Astrocyte (in vitro differentiated cells and primary cell): Measurements from ENCODE around the gene CDH8. TPM values are rescaled to one million over a fixed set of nuclear protein-coding genes. Genes with fewer than 3 reads are reported as not detected.

Experiments used
- DNase-seq: peaks from one replicate; pipeline ENCODE4 v3.0.0-alpha.2; 2010; ENCODE audit warnings: low read depth
- FAIRE-seq: peaks from 2 replicates; lab custom pipeline; 2011; peaks lifted over from hg19 to GRCh38; lab: Jason Lieb, UNC
- H2AFZ ChIP-seq: 2 replicates; pipeline ENCODE4 v1.6.0; 2012; ENCODE audit warnings: low read depth, low read length, inconsistent platforms
- H3K27ac ChIP-seq: 2 replicates; pipeline ENCODE4 v1.5.1; 2011; ENCODE audit warnings: low read depth, low read length, inconsistent platforms
- H3K27me3 ChIP-seq: 2 replicates; pipeline ENCODE4 v1.6.0; 2011; ENCODE audit warnings: low read length, inconsistent platforms; ENCODE audit not compliant: insufficient read depth
- H3K36me3 ChIP-seq: 2 replicates; pipeline ENCODE4 v1.5.1; 2011; ENCODE audit warnings: low read length, inconsistent platforms; ENCODE audit not compliant: insufficient read depth
- H3K4me1 ChIP-seq: 2 replicates; pipeline ENCODE4 v1.5.1; 2011; ENCODE audit warnings: low read length, inconsistent platforms; ENCODE audit not compliant: insufficient read depth
- H3K4me2 ChIP-seq: 2 replicates; pipeline ENCODE4 v1.6.0; 2012; ENCODE audit warnings: low read length, inconsistent platforms
- H3K4me3 ChIP-seq: 2 replicates; pipeline ENCODE4 v1.5.1; 2011; ENCODE audit warnings: low read depth, mild to moderate bottlenecking, low read length, inconsistent platforms; ENCODE audit not compliant: insufficient read depth
- H3K79me2 ChIP-seq: 2 replicates; pipeline ENCODE4 v1.6.0; 2012; ENCODE audit warnings: mild to moderate bottlenecking, low read length, inconsistent platforms; ENCODE audit not compliant: insufficient read depth
- H3K9ac ChIP-seq: 2 replicates; pipeline ENCODE4 v1.6.0; 2012; ENCODE audit warnings: mild to moderate bottlenecking, low read length, inconsistent platforms
- H3K9me3 ChIP-seq: 2 replicates; pipeline ENCODE4 v1.5.1; 2012; ENCODE audit warnings: low read depth, mild to moderate bottlenecking, low read length, inconsistent platforms; ENCODE audit not compliant: insufficient read depth
- H4K20me1 ChIP-seq: 2 replicates; pipeline ENCODE4 v1.6.0; 2012; ENCODE audit warnings: low read length, inconsistent platforms; ENCODE audit not compliant: insufficient read depth
- H3K27ac Mint-ChIP-seq: one replicate; pipeline ENCODE4 v1.8.0; 2021; ENCODE audit warnings: mild to moderate bottlenecking, mixed read lengths; ENCODE audit not compliant: unreplicated experiment
- H3K27me3 Mint-ChIP-seq: one replicate; pipeline ENCODE4 v1.8.0; 2021; ENCODE audit warnings: low read depth, mixed read lengths; ENCODE audit not compliant: unreplicated experiment
- H3K36me3 Mint-ChIP-seq: one replicate; pipeline ENCODE4 v1.8.0; 2021; ENCODE audit warnings: low read depth, mixed read lengths; ENCODE audit not compliant: unreplicated experiment
- H3K4me1 Mint-ChIP-seq: one replicate; pipeline ENCODE4 v1.8.0; 2021; ENCODE audit warnings: low read depth, mixed read lengths; ENCODE audit not compliant: unreplicated experiment
- H3K4me3 Mint-ChIP-seq: one replicate; pipeline ENCODE4 v1.8.0; 2021; ENCODE audit warnings: mild to moderate bottlenecking, moderate library complexity, mixed read lengths; ENCODE audit not compliant: unreplicated experiment
- H3K9me3 Mint-ChIP-seq: one replicate; pipeline ENCODE4 v1.8.0; 2021; ENCODE audit warnings: mild to moderate bottlenecking, mixed read lengths; ENCODE audit not compliant: unreplicated experiment
- CTCF ChIP-seq: IDR thresholded peaks from 2 replicates; pipeline ENCODE4 v1.5.1; 2011; ENCODE audit warnings: low read depth, mild to moderate bottlenecking, inconsistent platforms, low read length, moderate library complexity; ENCODE audit not compliant: insufficient read depth
- EZH2 ChIP-seq: IDR thresholded peaks from 2 replicates; pipeline ENCODE4 v1.6.1; 2012; ENCODE audit warnings: mild to moderate bottlenecking, low read length, inconsistent platforms; ENCODE audit not compliant: insufficient read depth
- total RNA-seq: library from RNA; stranded (reverse); gene quantifications from 2 replicates; pipeline ENCODE4 v1.2.1, GENCODE V29; 2021

Gene CDH8
- total RNA-seq, 1 donor from 2014 or later = 17.5 TPM

GRCh38 chr16:61820398-61820797 lies 215.8 kb downstream of the CDH8 start:
- H3K27me3 ChIP-seq = no peaks in the 10 kb centered on the region
- H3K4me2 ChIP-seq = peak overlapping the region; percentile 35
- H3K36me3 ChIP-seq = no peaks in the 10 kb centered on the region
- TF ChIP-seq EZH2 = no peak
- no peak for TF ChIP-seq CTCF
- H3K4me1 ChIP-seq = peaks cover 12% of the 10 kb centered on the region
- H3K9ac ChIP-seq = no peak overlapping the region
- no peak overlapping the region for H3K4me3 ChIP-seq
- H3K36me3 Mint-ChIP-seq = no peaks in the 10 kb centered on the region
- H3K9me3 ChIP-seq = no peaks in the 10 kb centered on the region
- peaks cover 12% of the 10 kb centered on the region for H3K4me1 Mint-ChIP-seq
- DNase-seq = peak; percentile 76
- no peaks in the 10 kb centered on the region for H3K9me3 Mint-ChIP-seq
- FAIRE-seq = peak; percentile 76
- H3K27ac ChIP-seq = peak overlapping the region; percentile 31
- no peak overlapping the region for H3K27ac Mint-ChIP-seq
- H2AFZ ChIP-seq = no peak overlapping the region
- no peak overlapping the region for H3K4me3 Mint-ChIP-seq
- H3K27me3 Mint-ChIP-seq = no peaks in the 10 kb centered on the region
- no peaks in the 10 kb centered on the region for H3K79me2 ChIP-seq
- H4K20me1 ChIP-seq = no peaks in the 10 kb centered on the region

- Histone ChIP-seq H3K9me3 (no peaks in the 10 kb centered on the region), H3K36me3 (no peaks in the 10 kb centered on the region), H3K4me3 (no peak overlapping the region), H3K4me2 (no peak overlapping the region), H3K27me3 (no peaks in the 10 kb centered on the region), H3K79me2 (no peaks in the 10 kb centered on the region), H3K27ac (no peak overlapping the region), H3K4me1 (peaks cover 12% of the 10 kb centered on the region), H4K20me1 (no peaks in the 10 kb centered on the region), H2AFZ (no peak overlapping the region), H3K9ac (no peak overlapping the region)
- H3K4me1 Mint-ChIP-seq = peaks cover 12% of the 10 kb centered on the region
- H3K27ac Mint-ChIP-seq = no peak overlapping the region
- H3K27me3 Mint-ChIP-seq = no peaks in the 10 kb centered on the region
- H3K36me3 Mint-ChIP-seq = no peaks in the 10 kb centered on the region
- no peaks in the 10 kb centered on the region for H3K9me3 Mint-ChIP-seq
- TF ChIP-seq CTCF (no peak), EZH2 (no peak)
- no peak for DNase-seq
- H3K4me3 Mint-ChIP-seq = no peak overlapping the region
- FAIRE-seq = no peak
Measured at GRCh38 chr16:61818850-61819249, 217.4 kb downstream of the CDH8 start.

GRCh38 chr16:61817583-61818278 lies 218.5 kb downstream of the CDH8 start:
- H3K79me2 ChIP-seq = no peaks in the 10 kb centered on the region
- no peak overlapping the region for H3K4me3 ChIP-seq
- H3K27me3 ChIP-seq = no peaks in the 10 kb centered on the region
- H3K9ac ChIP-seq = no peak overlapping the region
- no peaks in the 10 kb centered on the region for H3K9me3 ChIP-seq
- H4K20me1 ChIP-seq = no peaks in the 10 kb centered on the region
- no peak overlapping the region for H3K4me2 ChIP-seq
- Mint-ChIP-seq H3K4me3 (no peak overlapping the region), H3K27me3 (no peaks in the 10 kb centered on the region), H3K4me1 (peaks cover 12% of the 10 kb centered on the region), H3K9me3 (no peaks in the 10 kb centered on the region), H3K36me3 (no peaks in the 10 kb centered on the region), H3K27ac (no peak overlapping the region)
- H2AFZ ChIP-seq = no peak overlapping the region
- peaks cover 12% of the 10 kb centered on the region for H3K4me1 ChIP-seq
- FAIRE-seq (no peak), DNase-seq (no peak)
- TF ChIP-seq CTCF (no peak), EZH2 (no peak)
- H3K36me3 ChIP-seq = no peaks in the 10 kb centered on the region
- no peak overlapping the region for H3K27ac ChIP-seq
